Measurements from ENCODE around the gene MAD2L2.

DNA sequence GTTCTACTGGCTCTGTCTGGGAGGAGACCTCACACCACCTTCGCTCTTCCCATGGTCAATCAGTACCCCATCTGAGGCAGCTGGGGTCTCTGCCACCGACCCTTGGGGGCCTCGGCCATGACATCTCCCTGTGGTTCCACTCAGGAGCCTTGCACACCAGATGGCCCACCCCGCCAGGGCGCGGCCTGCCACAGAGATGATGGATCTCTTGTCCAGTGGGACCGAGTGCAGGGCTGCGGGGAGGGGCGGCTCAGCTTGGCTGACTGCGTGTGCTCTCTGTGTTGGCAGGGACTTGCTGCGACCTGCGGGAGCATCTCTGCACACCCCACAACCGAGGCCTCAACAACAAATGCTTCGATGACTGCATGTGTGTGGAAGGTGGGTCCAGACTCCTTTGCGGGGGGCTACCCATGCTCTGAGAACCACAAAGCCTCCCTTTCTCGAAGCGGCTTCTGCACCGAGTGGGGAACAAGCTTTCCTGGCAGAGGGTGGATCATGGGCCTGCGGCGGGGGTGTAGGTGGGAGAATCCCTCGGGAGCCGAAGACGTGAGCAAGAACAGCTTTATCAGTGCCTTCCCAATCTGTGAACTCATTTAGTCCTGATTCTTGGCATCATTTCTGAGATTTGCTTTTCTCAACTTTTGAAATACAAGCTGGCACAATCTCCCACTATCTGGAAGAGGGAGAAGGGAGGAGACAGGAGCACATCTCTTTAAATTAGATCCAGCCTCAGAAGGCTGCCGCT, 34.1 kb upstream of the MAD2L2 start:
- no peak for TF ChIP-seq POLR2A (IDR thresholded peaks at IDR 0.05)
- TF ChIP-seq, protein P1, sequence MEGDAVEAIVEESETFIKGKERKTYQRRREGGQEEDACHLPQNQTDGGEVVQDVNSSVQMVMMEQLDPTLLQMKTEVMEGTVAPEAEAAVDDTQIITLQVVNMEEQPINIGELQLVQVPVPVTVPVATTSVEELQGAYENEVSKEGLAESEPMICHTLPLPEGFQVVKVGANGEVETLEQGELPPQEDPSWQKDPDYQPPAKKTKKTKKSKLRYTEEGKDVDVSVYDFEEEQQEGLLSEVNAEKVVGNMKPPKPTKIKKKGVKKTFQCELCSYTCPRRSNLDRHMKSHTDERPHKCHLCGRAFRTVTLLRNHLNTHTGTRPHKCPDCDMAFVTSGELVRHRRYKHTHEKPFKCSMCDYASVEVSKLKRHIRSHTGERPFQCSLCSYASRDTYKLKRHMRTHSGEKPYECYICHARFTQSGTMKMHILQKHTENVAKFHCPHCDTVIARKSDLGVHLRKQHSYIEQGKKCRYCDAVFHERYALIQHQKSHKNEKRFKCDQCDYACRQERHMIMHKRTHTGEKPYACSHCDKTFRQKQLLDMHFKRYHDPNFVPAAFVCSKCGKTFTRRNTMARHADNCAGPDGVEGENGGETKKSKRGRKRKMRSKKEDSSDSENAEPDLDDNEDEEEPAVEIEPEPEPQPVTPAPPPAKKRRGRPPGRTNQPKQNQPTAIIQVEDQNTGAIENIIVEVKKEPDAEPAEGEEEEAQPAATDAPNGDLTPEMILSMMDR (IDR thresholded peaks at IDR 0.05) = no peak
